Omental fat pad (tissue), 4 donors: ENCODE results near the gene INTS3. TPM values are rescaled to one million over a fixed set of nuclear protein-coding genes. Genes with fewer than 3 reads are reported as not detected.

Experiments used
- ATAC-seq: fragments of 150-250 bp; one replicate; pipeline ENCODE4 v1.9.1; 2016; ENCODE audit warnings: mild to moderate bottlenecking, moderate library complexity; ENCODE audit not compliant: low FRiP score
- DNase-seq: peaks from one replicate; pipeline ENCODE4 v3.0.0-alpha.2; 2019; ENCODE audit warnings: low spot score
- CTCF ChIP-seq, 3 donors: fragments of 450-650 bp; IDR thresholded peaks; one replicate each; pipeline ENCODE4 v1.5.1; 2016 to 2017; ENCODE audit warnings: antibody characterized with exemption in 3 of 3, mild to moderate bottlenecking in 3 of 3, moderate library complexity in 2 of 3
- total RNA-seq, 4 donors: library from RNA; depleted of rRNA; stranded (reverse); fragments of >200 nt; gene quantifications; one replicate each; pipeline ENCODE4 v1.1.0, GENCODE V29; 2016

The INTS3 gene
- total RNA-seq, 4 donors from 2014 or later = 28.6 to 65.3 (median 34.8) TPM

DNA sequence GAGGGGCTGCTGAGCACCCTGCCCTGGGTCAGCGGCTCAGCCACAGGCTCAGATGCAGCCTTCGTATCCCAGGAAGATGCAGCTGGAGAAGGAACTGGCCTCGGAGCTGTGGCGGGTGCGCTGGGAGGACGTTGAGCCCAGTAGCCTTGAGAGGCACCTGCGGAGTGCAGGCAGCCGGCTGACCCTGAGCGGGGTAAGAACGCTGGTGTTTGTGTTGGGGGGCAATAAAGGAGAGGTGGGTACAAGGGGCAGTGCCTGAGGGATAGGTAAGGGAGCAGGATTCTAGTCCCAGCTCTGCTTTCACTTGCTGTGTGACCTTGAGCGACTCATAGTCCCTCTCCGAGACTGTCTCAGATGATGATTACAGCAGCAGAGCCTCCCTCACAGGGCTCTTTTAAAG, 43.0 kb upstream of the INTS3 start:
- no peak for DNase-seq
- TF ChIP-seq CTCF (IDR thresholded peaks at IDR 0.05) = no peak
- ATAC-seq = no peak

GRCh38 chr1:153685544-153686340, 42.1 kb upstream of the INTS3 start:
- TF ChIP-seq CTCF (IDR thresholded peaks at IDR 0.05) = no peak
- ATAC-seq (no peak), DNase-seq (no peak)

DNA sequence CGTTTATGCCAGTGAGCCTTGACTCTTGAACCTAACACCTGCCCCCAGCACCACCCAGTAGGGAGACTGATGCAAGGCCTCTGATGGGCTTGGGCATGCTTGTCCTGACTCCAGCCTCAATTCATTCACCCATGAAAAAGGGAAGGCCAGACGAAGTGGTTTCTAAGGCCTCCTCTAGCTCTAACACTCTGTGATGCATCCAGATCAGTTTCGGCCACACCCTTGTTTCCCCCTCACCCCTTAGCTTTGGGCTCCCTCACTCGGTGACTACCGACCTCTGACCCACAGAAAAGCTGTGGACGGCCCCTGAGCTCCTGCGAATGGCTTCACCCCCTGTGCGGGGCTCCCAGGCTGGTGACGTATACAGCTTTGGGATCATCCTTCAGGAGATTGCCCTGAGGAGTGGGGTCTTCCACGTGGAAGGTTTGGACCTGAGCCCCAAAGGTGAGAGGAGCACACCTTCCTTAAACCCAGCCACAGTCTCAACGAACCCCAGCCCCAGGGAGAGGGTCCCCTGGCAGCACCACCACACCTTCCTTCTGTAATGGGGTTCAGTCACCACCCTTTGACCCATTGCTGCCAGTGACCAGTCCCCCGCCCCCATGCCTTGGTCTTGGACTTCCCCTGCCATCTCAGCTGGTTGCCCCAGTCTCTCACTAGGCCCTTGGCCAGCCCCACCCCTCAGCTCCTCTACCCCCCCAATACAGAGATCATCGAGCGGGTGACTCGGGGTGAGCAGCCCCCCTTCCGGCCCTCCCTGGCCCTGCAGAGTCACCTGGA, 40.3 kb upstream of the INTS3 start:
- TF ChIP-seq CTCF (IDR thresholded peaks at IDR 0.05) = no peak
- ATAC-seq (no peak), DNase-seq (no peak)

GRCh38 chr1:153688276-153688675, 39.6 kb upstream of the INTS3 start:
- ATAC-seq (no peak), DNase-seq (no peak)
- no peak for TF ChIP-seq CTCF (IDR thresholded peaks at IDR 0.05)

GRCh38 chr1:153688736-153689328, 39.0 kb upstream of the INTS3 start:
- no peak for TF ChIP-seq CTCF (IDR thresholded peaks at IDR 0.05)
- DNase-seq (no peak), ATAC-seq (no peak)

DNA sequence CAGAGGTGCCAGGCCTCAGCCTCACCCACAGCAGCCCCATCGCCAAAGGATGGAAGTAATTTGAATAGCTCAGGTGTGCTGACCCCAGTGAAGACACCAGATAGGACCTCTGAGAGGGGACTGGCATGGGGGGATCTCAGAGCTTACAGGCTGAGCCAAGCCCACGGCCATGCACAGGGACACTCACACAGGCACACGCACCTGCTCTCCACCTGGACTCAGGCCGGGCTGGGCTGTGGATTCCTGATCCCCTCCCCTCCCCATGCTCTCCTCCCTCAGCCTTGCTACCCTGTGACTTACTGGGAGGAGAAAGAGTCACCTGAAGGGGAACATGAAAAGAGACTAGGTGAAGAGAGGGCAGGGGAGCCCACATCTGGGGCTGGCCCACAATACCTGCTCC, 34.4 kb upstream of the INTS3 start:
- DNase-seq (no peak), ATAC-seq (no peak)
- no peak for TF ChIP-seq CTCF (IDR thresholded peaks at IDR 0.05)
